Prostate gland (tissue), 2 donors: ENCODE measurements around the gene CD59.

Experiments used
- CTCF ChIP-seq, 4 experiments: fragments of 200-600 bp in 2 of 4; fragments of 450-650 bp in 2 of 4; sonication (generic) in 2 of 4; IDR thresholded peaks; 1 replicate in 3 of 4; 2 replicates in 1 of 4; pipeline ENCODE4 v1.5.1; 2016 to 2019; ENCODE audit warnings: antibody characterized with exemption in 4 of 4, mild to moderate bottlenecking in 2 of 4, moderate library complexity in 2 of 4
- POLR2A ChIP-seq: fragments of 450-650 bp; IDR thresholded peaks from one replicate; pipeline ENCODE4 v1.6.1; 2016; ENCODE audit warnings: antibody characterized with exemption, mild to moderate bottlenecking
- POLR2AphosphoS5 ChIP-seq: sonication (generic); formaldehyde crosslinking; IDR thresholded peaks from one replicate; pipeline ENCODE4 v1.6.1; 2017; ENCODE audit warnings: antibody characterized with exemption

- TF ChIP-seq POLR2A = no peak
- TF ChIP-seq CTCF (IDR thresholded peaks at IDR 0.05) = no peak
- TF ChIP-seq POLR2AphosphoS5 = no peak
Measured at GRCh38 chr11:33689085-33689484, 47.1 kb downstream of the CD59 start.
